ENCODE data around the gene SPCS2.
"Not testable (repeated sequence)": the region's sequence is repeated elsewhere in the genome, so short reads cannot be mapped to it uniquely, and the experiment has no call there.

Gene SPCS2

DNA sequence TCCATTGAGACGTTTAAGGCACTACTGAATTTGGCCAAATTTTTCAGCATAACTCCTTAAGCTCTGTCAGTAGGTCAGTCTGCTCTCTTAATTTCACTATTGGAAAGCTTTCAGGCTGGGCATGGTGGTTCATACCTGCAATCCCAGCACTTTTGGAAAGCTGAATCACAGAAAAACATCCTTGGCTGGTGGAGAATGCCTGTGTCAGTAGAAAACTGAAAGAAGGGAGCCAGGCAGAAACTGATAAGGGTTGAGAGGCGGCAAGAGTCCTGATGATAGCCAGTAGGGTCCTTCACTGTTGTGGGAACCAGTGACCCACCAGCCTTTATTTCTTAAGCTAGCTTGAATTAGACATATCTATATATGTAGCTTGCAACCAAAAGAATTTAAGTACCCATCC, 62.3 kb downstream of the SPCS2 start:
- Mint-ChIP-seq H3K36me3 (peaks cover 22% of the 10 kb centered on the region), H3K4me1 (no peaks in the 10 kb centered on the region), H3K4me3 (no peak overlapping the region), H3K9me3 (no peaks in the 10 kb centered on the region), H3K27me3 (no peaks in the 10 kb centered on the region), H3K27ac (no peak overlapping the region)

DNA sequence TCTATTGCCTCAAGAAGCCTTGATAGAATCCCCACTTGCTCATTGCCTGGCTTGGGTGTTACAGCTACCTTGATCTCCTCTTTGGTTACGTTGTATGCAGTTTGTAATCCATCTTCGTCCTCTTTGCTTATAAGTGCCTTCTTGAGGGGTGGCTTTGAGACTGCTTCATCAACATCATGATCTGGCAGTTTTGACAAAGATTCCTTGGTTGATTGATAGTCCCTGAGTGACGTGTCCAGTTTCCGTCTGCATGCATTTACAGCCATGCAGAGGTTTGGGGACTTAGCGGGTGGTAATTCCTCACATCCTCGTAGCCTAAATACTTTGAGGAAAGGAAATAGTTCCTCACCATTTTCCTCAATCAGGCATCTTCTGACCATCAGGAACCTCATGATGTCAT, 62.8 kb downstream of the SPCS2 start:
- no peak overlapping the region for H3K4me3 Mint-ChIP-seq
- peaks cover 21% of the 10 kb centered on the region for H3K36me3 Mint-ChIP-seq
- no peaks in the 10 kb centered on the region for H3K9me3 Mint-ChIP-seq
- H3K27me3 Mint-ChIP-seq: no peaks in the 10 kb centered on the region
- no peaks in the 10 kb centered on the region for H3K4me1 Mint-ChIP-seq
- no peak overlapping the region for H3K27ac Mint-ChIP-seq

- H3K27me3 Mint-ChIP-seq: no peaks in the 10 kb centered on the region
- H3K4me3 Mint-ChIP-seq: no peak overlapping the region
- H3K4me1 Mint-ChIP-seq: no peaks in the 10 kb centered on the region
- peaks cover 17% of the 10 kb centered on the region for H3K36me3 Mint-ChIP-seq
- no peaks in the 10 kb centered on the region for H3K9me3 Mint-ChIP-seq
- H3K27ac Mint-ChIP-seq: no peak overlapping the region
Measured at GRCh38 chr11:75013051-75013450, 64.0 kb downstream of the SPCS2 start.

DNA sequence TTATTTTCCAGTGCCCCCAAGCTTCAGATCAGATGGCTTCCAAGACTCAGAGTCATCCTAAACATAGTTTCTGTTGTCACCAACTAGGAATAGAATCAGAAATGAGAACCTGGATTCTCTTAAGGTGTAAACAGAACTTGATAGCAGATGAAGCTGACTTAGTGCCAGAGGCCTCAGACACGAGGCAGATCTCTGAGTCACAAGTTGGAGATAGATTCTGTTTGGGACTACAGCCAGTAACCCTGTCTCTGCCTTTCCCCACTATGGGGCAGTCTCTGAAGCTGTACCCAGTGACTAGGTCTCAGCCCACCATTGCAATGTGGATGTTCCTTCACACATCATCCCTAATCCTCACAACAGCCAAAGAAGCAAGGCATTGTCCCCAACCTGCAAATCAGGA, 65.1 kb downstream of the SPCS2 start:
- Mint-ChIP-seq H3K27ac (no peak overlapping the region), H3K9me3 (peaks cover 5% of the 10 kb centered on the region), H3K4me3 (no peak overlapping the region), H3K27me3 (no peaks in the 10 kb centered on the region), H3K4me1 (no peaks in the 10 kb centered on the region), H3K36me3 (peaks cover 16% of the 10 kb centered on the region)

- not testable (repeated sequence) for H3K36me3 Mint-ChIP-seq, H3K27me3 Mint-ChIP-seq, H3K4me1 Mint-ChIP-seq, H3K27ac Mint-ChIP-seq, H3K9me3 Mint-ChIP-seq, H3K4me3 Mint-ChIP-seq
Measured at GRCh38 chr11:75019200-75019599, 70.1 kb downstream of the SPCS2 start.

DNA sequence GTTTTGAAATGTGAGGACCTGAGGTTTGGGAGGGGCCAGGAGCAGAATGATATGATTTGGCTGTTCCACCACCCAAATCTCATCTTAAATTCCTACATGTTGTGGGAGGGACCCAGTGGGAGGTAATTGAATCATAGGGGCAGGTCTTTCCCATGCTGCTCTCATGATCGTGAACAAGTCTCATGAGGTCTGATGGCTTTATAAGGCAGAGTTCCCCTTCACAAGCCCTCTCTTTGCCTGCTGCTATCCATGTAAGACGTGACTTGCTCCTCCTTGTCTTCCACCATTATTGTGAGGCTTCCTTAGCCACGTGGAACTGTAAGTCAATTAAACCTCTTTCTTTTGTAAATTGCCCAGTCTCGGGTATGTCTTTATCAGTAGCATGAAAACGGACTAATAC, 71.3 kb downstream of the SPCS2 start:
- not testable (repeated sequence) for H3K27me3 Mint-ChIP-seq, H3K27ac Mint-ChIP-seq, H3K9me3 Mint-ChIP-seq, H3K4me3 Mint-ChIP-seq, H3K4me1 Mint-ChIP-seq, H3K36me3 Mint-ChIP-seq

DNA sequence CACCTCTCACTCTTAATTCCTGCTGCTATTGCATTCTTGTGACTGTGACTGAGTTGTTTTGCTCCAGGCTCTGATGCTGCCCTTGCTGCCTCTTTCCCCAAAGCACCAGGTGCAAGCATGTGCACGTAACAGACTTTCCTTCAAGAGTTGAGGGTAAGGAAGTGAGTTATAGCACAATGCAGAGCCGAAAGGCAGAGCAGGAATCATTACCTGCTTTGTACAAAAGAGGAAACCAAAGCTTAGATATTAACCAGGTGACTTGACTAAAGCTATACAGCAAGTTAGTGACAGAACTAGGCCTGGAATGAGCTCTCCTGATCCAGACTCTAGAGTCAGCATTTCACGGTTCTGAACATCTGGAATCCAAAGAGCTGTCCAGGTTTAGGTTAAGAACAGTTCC, 73.2 kb downstream of the SPCS2 start:
- H3K4me1 Mint-ChIP-seq: no peaks in the 10 kb centered on the region
- no peaks in the 10 kb centered on the region for H3K27me3 Mint-ChIP-seq
- H3K27ac Mint-ChIP-seq: no peak overlapping the region
- H3K4me3 Mint-ChIP-seq: no peak overlapping the region
- peaks cover 5% of the 10 kb centered on the region for H3K9me3 Mint-ChIP-seq
- peaks cover 4% of the 10 kb centered on the region for H3K36me3 Mint-ChIP-seq

- Mint-ChIP-seq H3K4me1 (no peaks in the 10 kb centered on the region), H3K9me3 (peaks cover 5% of the 10 kb centered on the region), H3K27ac (no peak overlapping the region), H3K27me3 (no peaks in the 10 kb centered on the region), H3K36me3 (peaks cover 4% of the 10 kb centered on the region), H3K4me3 (no peak overlapping the region)
Measured at GRCh38 chr11:75022759-75023396, 73.8 kb downstream of the SPCS2 start.

DNA sequence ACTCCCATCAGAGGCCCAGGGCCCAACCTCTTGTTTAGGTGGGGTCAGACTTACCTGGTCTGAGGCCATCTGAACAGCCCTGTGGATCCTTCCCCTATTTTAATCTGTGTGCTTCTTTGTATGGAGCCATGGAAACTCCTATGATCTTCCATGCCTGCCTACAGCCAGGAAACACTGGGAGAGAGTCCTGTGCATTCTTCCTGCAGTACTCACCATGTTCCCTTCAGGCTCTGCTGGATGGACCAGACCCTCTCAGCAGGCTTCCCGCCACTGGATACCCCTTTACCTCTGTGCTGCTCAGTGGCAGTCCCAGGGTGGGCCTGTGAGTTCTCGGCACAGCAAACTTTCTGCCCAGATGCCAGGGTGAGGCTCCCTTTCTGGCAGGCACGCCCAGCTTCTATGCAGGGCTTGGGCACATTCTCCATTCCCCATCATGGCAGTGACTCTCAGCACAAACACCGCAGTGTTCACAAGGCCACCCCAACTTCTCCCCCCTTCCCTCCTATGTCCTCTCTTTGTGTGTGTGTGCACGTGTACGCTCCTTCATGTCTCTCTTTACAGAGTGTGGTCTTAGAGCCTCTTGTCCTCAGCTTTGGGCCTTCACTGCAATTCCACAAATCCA, 74.5 kb downstream of the SPCS2 start:
- Mint-ChIP-seq H3K27me3 (no peaks in the 10 kb centered on the region), H3K9me3 (peaks cover 4% of the 10 kb centered on the region), H3K4me3 (no peak overlapping the region), H3K27ac (no peak overlapping the region), H3K4me1 (no peaks in the 10 kb centered on the region), H3K36me3 (peaks cover 4% of the 10 kb centered on the region)

- H3K4me3 Mint-ChIP-seq: no peak overlapping the region
- H3K36me3 Mint-ChIP-seq: no peaks in the 10 kb centered on the region
- no peak overlapping the region for H3K27ac Mint-ChIP-seq
- H3K27me3 Mint-ChIP-seq: no peaks in the 10 kb centered on the region
- no peaks in the 10 kb centered on the region for H3K9me3 Mint-ChIP-seq
- H3K4me1 Mint-ChIP-seq: no peaks in the 10 kb centered on the region
Measured at GRCh38 chr11:75024068-75024449, 75.0 kb downstream of the SPCS2 start.

GRCh38 chr11:75024764-75025211, 75.7 kb downstream of the SPCS2 start:
- no peaks in the 10 kb centered on the region for H3K27me3 Mint-ChIP-seq
- H3K27ac Mint-ChIP-seq: no peak overlapping the region
- no peaks in the 10 kb centered on the region for H3K9me3 Mint-ChIP-seq
- no peak overlapping the region for H3K4me3 Mint-ChIP-seq
- no peaks in the 10 kb centered on the region for H3K36me3 Mint-ChIP-seq
- no peaks in the 10 kb centered on the region for H3K4me1 Mint-ChIP-seq

DNA sequence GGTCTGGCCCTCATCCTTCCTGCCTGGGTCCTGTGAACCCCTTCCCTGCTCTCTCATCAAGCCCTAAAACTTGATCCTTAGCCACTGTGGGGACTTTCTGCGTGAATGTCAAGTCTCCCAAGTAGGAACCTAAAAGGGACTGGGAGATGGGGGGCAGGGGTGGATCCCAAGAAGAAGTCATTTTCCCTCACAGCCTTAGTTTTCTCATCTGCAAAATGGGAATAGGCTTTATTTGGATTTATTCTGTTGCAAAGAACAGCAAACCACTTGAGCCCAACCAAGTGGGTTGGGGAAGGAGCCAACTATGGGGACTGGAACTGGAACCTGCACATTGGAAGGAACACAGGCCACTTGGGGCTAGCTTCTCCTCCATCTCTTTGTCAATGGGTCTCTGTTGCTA, 76.5 kb downstream of the SPCS2 start:
- H3K9me3 Mint-ChIP-seq: no peaks in the 10 kb centered on the region
- H3K36me3 Mint-ChIP-seq: no peaks in the 10 kb centered on the region
- H3K4me3 Mint-ChIP-seq: no peak overlapping the region
- H3K27me3 Mint-ChIP-seq: peaks cover 1% of the 10 kb centered on the region
- H3K27ac Mint-ChIP-seq: no peak overlapping the region
- H3K4me1 Mint-ChIP-seq: no peaks in the 10 kb centered on the region

DNA sequence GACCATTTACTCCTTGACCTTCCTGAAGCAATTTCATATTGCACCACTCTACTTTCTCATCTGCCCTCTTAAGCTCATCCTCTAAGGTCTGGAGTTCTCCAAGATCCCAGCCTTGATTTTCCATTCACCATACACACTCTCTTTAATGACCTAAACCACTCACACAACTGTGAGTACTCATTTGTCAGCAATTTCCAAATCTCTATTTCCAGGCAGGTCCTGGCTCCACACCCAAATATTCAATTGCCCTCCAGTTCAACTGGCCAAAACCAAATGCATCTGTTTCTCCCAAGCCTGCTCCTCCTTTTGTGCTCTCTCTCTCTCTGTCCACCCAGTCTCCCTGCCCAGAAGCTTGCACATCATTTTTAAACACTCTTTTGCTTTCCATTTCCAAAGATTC, 79.3 kb downstream of the SPCS2 start:
- no peaks in the 10 kb centered on the region for H3K4me1 Mint-ChIP-seq
- no peak overlapping the region for H3K4me3 Mint-ChIP-seq
- H3K27ac Mint-ChIP-seq: no peak overlapping the region

More for the DNA sequence above, 79.3 kb downstream of the SPCS2 start:
- H3K36me3 Mint-ChIP-seq: no peaks in the 10 kb centered on the region
- H3K9me3 Mint-ChIP-seq: no peaks in the 10 kb centered on the region
- peaks cover 1% of the 10 kb centered on the region for H3K27me3 Mint-ChIP-seq
